Gastrocnemius medialis (tissue), 4 donors: ENCODE data around the gene CGNL1. TPM values are rescaled to one million over a fixed set of nuclear protein-coding genes. Genes with fewer than 3 reads are reported as not detected.

Experiments
- ATAC-seq, 2 donors: fragments of 150-250 bp; one replicate each; pipeline ENCODE4 v1.9.1; 2016
- DNase-seq, 2 donors: peaks; one replicate each; pipeline ENCODE4 v3.0.0-alpha.2; 2019
- H3K27ac ChIP-seq, 4 donors: fragments of 200-600 bp; sonication (generic); 1 replicate in 1 of 4; 2 replicates in 3 of 4; pipeline ENCODE4 v1.5.1; 2016 to 2018; ENCODE audit warnings: mild to moderate bottlenecking in 2 of 4, moderate library complexity in 1 of 4
- H3K27me3 ChIP-seq, 3 donors: fragments of 200-600 bp; sonication (generic) in 2 of 3; 1 replicate in 1 of 3; 2 replicates in 2 of 3; pipeline versions ENCODE4 v1.5.1 to v1.6.0; 2016 to 2019; ENCODE audit warnings: mild to moderate bottlenecking in 1 of 3, moderate library complexity in 1 of 3
- H3K36me3 ChIP-seq, 2 donors: fragments of 200-600 bp; sonication (generic) in 1 of 2; one replicate each; pipeline ENCODE4 v1.5.1; 2017 to 2018
- H3K4me1 ChIP-seq, 2 donors: fragments of 200-600 bp; sonication (generic) in 1 of 2; one replicate each; pipeline ENCODE4 v1.5.1; 2016 to 2017; ENCODE audit warnings: mild to moderate bottlenecking in 2 of 2
- H3K4me3 ChIP-seq, 4 donors: fragments of 200-600 bp; sonication (generic) in 3 of 4; 1 replicate in 1 of 4; 2 replicates in 3 of 4; pipeline ENCODE4 v1.5.1; 2016 to 2019; ENCODE audit warnings: mild to moderate bottlenecking in 2 of 4
- H3K9me3 ChIP-seq, 3 donors: fragments of 200-600 bp; sonication (generic) in 2 of 3; 1 replicate in 1 of 3; 2 replicates in 2 of 3; pipeline ENCODE4 v1.5.1; 2016 to 2019
- CTCF ChIP-seq, 5 experiments: fragments of 450-650 bp in 3 of 5; fragments of 200-600 bp in 2 of 5; sonication (generic) in 2 of 5; IDR thresholded peaks in 4 of 5; conservative IDR thresholded peaks in 1 of 5; 1 replicate in 4 of 5; 2 replicates in 1 of 5; pipeline ENCODE4 v1.5.1; 2016 to 2019; ENCODE audit warnings: antibody characterized with exemption in 5 of 5, mild to moderate bottlenecking in 3 of 5, moderate library complexity in 3 of 5
- POLR2A ChIP-seq, 2 donors: fragments of 450-650 bp; IDR thresholded peaks; one replicate each; pipeline ENCODE4 v1.6.1; 2017; ENCODE audit warnings: antibody characterized with exemption in 2 of 2, mild to moderate bottlenecking in 2 of 2, moderate library complexity in 2 of 2
- in situ Hi-C, 4 donors: fragments of 200-750 bp; cut with MboI; loops; one replicate each; pipeline versions ENCODE4 v1.15.0 to v1.8.0; 2017; ENCODE audit warnings: low sequenced_read_pairs in 4 of 4
- intact Hi-C: fragments of 100-400 bp; cut with DNase I; formaldehyde crosslinking; loops from one replicate; pipeline ENCODE4 v1.15.1; 2023; ENCODE audit warnings: low total_unique reads
- total RNA-seq, 4 donors: library from RNA; depleted of rRNA; stranded (reverse); fragments of >200 nt; gene quantifications; one replicate each; pipeline versions ENCODE4 v1.1.0 to v1.2.3, GENCODE V29; 2016

CGNL1 gene
- total RNA-seq, 4 donors from 2014 or later: 0.15 to 0.85 (median 0.49) TPM

GRCh38 chr15:57339321-57339720 is 37.0 kb upstream of the CGNL1 start:
- DNase-seq (no peak), ATAC-seq (no peak)
- no peak for TF ChIP-seq CTCF (IDR thresholded peaks at IDR 0.05 in 4 of 5, conservative IDR thresholded peaks at IDR 0.05 in 1 of 5)
- no peak for TF ChIP-seq POLR2A (IDR thresholded peaks at IDR 0.05)
- H3K9me3 ChIP-seq: no peaks in the 10 kb centered on the region
- in situ Hi-C loops: no loop called here
- H3K4me1 ChIP-seq: no peaks in the 10 kb centered on the region
- H3K27me3 ChIP-seq: no peaks in the 10 kb centered on the region
- H3K27ac ChIP-seq: no peak overlapping the region
- H3K36me3 ChIP-seq: no peaks in the 10 kb centered on the region
- intact Hi-C loops: no loop called here
- no peak overlapping the region for H3K4me3 ChIP-seq

GRCh38 chr15:57340682-57341259 is 35.5 kb upstream of the CGNL1 start:
- H3K9me3 ChIP-seq: no peaks in the 10 kb centered on the region
- DNase-seq (no peak), ATAC-seq (peak in 1 of 2 donors; percentile 72)
- no peak overlapping the region for H3K27ac ChIP-seq
- H3K36me3 ChIP-seq: no peaks in the 10 kb centered on the region
- in situ Hi-C loops (loop anchor here (5.0 kb wide), 2 partner anchors 187 to 192 kb away; no protein-coding TSS in a partner anchor), intact Hi-C loops (loop anchor here (1.0 to 10.0 kb wide), 3 partner anchors 124 to 202 kb away; no protein-coding TSS in a partner anchor)
- TF ChIP-seq CTCF (IDR thresholded peaks at IDR 0.05 in 4 of 5, conservative IDR thresholded peaks at IDR 0.05 in 1 of 5) (peak; percentile 61 to 88 (median 76)), POLR2A (IDR thresholded peaks at IDR 0.05) (no peak)
- H3K4me3 ChIP-seq: no peak overlapping the region
- no peaks in the 10 kb centered on the region for H3K4me1 ChIP-seq
- H3K27me3 ChIP-seq: no peaks in the 10 kb centered on the region

- Histone ChIP-seq H3K4me3 (no peak overlapping the region), H3K36me3 (no peaks in the 10 kb centered on the region), H3K27me3 (no peaks in the 10 kb centered on the region), H3K27ac (no peak overlapping the region), H3K4me1 (no peaks in the 10 kb centered on the region), H3K9me3 (no peaks in the 10 kb centered on the region)
- in situ Hi-C loops: loop anchor here (5.0 kb wide), 2 partner anchors 184 to 189 kb away; no protein-coding TSS in a partner anchor
- intact Hi-C loops: loop anchor here (5.0 to 10.0 kb wide), 2 partner anchors 122 to 199 kb away; no protein-coding TSS in a partner anchor
- TF ChIP-seq CTCF (IDR thresholded peaks at IDR 0.05 in 4 of 5, conservative IDR thresholded peaks at IDR 0.05 in 1 of 5): no peak
- no peak for TF ChIP-seq POLR2A (IDR thresholded peaks at IDR 0.05)
- no peak for DNase-seq
- no peak for ATAC-seq
These were observed 33.3 kb upstream of the CGNL1 start for GRCh38 chr15:57343048-57343447.

GRCh38 chr15:57343498-57343897 is 32.8 kb upstream of the CGNL1 start:
- H3K27ac ChIP-seq: no peak overlapping the region
- H3K9me3 ChIP-seq: no peaks in the 10 kb centered on the region
- H3K27me3 ChIP-seq: no peaks in the 10 kb centered on the region
- H3K4me3 ChIP-seq: no peak overlapping the region
- no peaks in the 10 kb centered on the region for H3K4me1 ChIP-seq
- in situ Hi-C loops (loop anchor here (5.0 kb wide), 2 partner anchors 184 to 189 kb away; no protein-coding TSS in a partner anchor), intact Hi-C loops (loop anchor here (5.0 to 10.0 kb wide), 2 partner anchors 121 to 199 kb away; no protein-coding TSS in a partner anchor)
- ATAC-seq: no peak
- no peaks in the 10 kb centered on the region for H3K36me3 ChIP-seq
- TF ChIP-seq POLR2A (IDR thresholded peaks at IDR 0.05) (no peak), CTCF (IDR thresholded peaks at IDR 0.05 in 4 of 5, conservative IDR thresholded peaks at IDR 0.05 in 1 of 5) (no peak)
- no peak for DNase-seq
